Activated T-cell treated with anti-CD3 and anti-CD28 coated beads, Interleukin-2, amount 50 U/mL, for 24 hours (primary cell): Measurements from ENCODE around the gene TMEM175.

Experiments used
- DNase-seq: peaks from one replicate; pipeline ENCODE4 v3.0.0-alpha.2; 2020
- H3K27ac Mint-ChIP-seq: 2 replicates; pipeline ENCODE4 v1.8.0; 2020; ENCODE audit warnings: mild to moderate bottlenecking, mixed read lengths
- H3K27me3 Mint-ChIP-seq: 2 replicates; pipeline ENCODE4 v1.8.0; 2020; ENCODE audit warnings: mixed read lengths
- H3K36me3 Mint-ChIP-seq: 2 replicates; pipeline ENCODE4 v1.8.0; 2020; ENCODE audit warnings: low read depth, mixed read lengths
- H3K4me1 Mint-ChIP-seq: 2 replicates; pipeline ENCODE4 v1.8.0; 2020; ENCODE audit warnings: low read depth, mixed read lengths
- H3K4me3 Mint-ChIP-seq: 2 replicates; pipeline ENCODE4 v1.8.0; 2020; ENCODE audit warnings: mild to moderate bottlenecking, moderate library complexity, mixed read lengths
- H3K9me3 Mint-ChIP-seq: 2 replicates; pipeline ENCODE4 v1.8.0; 2020; ENCODE audit warnings: mixed read lengths

TMEM175 gene

GRCh38 chr4:953574-953915 lies 21.3 kb downstream of the TMEM175 start:
- Mint-ChIP-seq H3K4me3 (no peak overlapping the region), H3K27me3 (no peaks in the 10 kb centered on the region), H3K9me3 (no peaks in the 10 kb centered on the region), H3K27ac (no peak overlapping the region), H3K36me3 (peaks cover 39% of the 10 kb centered on the region), H3K4me1 (no peaks in the 10 kb centered on the region)
- peak; percentile 25 for DNase-seq

- Mint-ChIP-seq H3K36me3 (peaks cover 47% of the 10 kb centered on the region), H3K27ac (no peak overlapping the region), H3K4me1 (no peaks in the 10 kb centered on the region), H3K9me3 (no peaks in the 10 kb centered on the region), H3K27me3 (no peaks in the 10 kb centered on the region), H3K4me3 (no peak overlapping the region)
- DNase-seq, result peak; percentile 11
Observed at GRCh38 chr4:954211-955020, 22.2 kb downstream of the TMEM175 start.

- Mint-ChIP-seq H3K9me3 (no peaks in the 10 kb centered on the region), H3K27ac (no peak overlapping the region), H3K27me3 (no peaks in the 10 kb centered on the region)
Observed at GRCh38 chr4:955161-955921, 23.1 kb downstream of the TMEM175 start.

GRCh38 chr4:955931-956381 lies 23.7 kb downstream of the TMEM175 start:
- DNase-seq, result no peak
- Mint-ChIP-seq H3K4me3 (no peak overlapping the region), H3K36me3 (peaks cover 54% of the 10 kb centered on the region), H3K27me3 (no peaks in the 10 kb centered on the region), H3K27ac (no peak overlapping the region), H3K9me3 (no peaks in the 10 kb centered on the region), H3K4me1 (no peaks in the 10 kb centered on the region)

More at GRCh38 chr4:955161-955921, 23.1 kb downstream of the TMEM175 start:
- H3K4me3 Mint-ChIP-seq, result no peak overlapping the region
- DNase-seq, result no peak
- H3K36me3 Mint-ChIP-seq, result peaks cover 54% of the 10 kb centered on the region
- no peaks in the 10 kb centered on the region for H3K4me1 Mint-ChIP-seq

- Mint-ChIP-seq H3K4me3 (no peak overlapping the region), H3K27ac (no peak overlapping the region), H3K9me3 (no peaks in the 10 kb centered on the region), H3K36me3 (peaks cover 55% of the 10 kb centered on the region), H3K27me3 (no peaks in the 10 kb centered on the region), H3K4me1 (no peaks in the 10 kb centered on the region)
- no peak for DNase-seq
Observed at GRCh38 chr4:956531-957230, 24.4 kb downstream of the TMEM175 start.

GRCh38 chr4:957231-957580 lies 24.9 kb downstream of the TMEM175 start:
- Mint-ChIP-seq H3K27me3 (no peaks in the 10 kb centered on the region), H3K4me1 (no peaks in the 10 kb centered on the region), H3K27ac (no peak overlapping the region), H3K4me3 (no peak overlapping the region), H3K9me3 (no peaks in the 10 kb centered on the region), H3K36me3 (peaks cover 58% of the 10 kb centered on the region)
- DNase-seq, result no peak

- no peak overlapping the region for H3K4me3 Mint-ChIP-seq
Observed at GRCh38 chr4:957581-958313, 25.5 kb downstream of the TMEM175 start.

GRCh38 chr4:958314-958665 lies 26.0 kb downstream of the TMEM175 start:
- Mint-ChIP-seq H3K4me3 (no peak overlapping the region), H3K4me1 (no peaks in the 10 kb centered on the region), H3K27ac (no peak overlapping the region), H3K36me3 (peaks cover 58% of the 10 kb centered on the region), H3K27me3 (no peaks in the 10 kb centered on the region), H3K9me3 (no peaks in the 10 kb centered on the region)
- DNase-seq, result no peak

More at GRCh38 chr4:957581-958313, 25.5 kb downstream of the TMEM175 start:
- no peaks in the 10 kb centered on the region for H3K27me3 Mint-ChIP-seq
- H3K9me3 Mint-ChIP-seq, result no peaks in the 10 kb centered on the region
- DNase-seq, result no peak
- H3K4me1 Mint-ChIP-seq, result no peaks in the 10 kb centered on the region
- peaks cover 60% of the 10 kb centered on the region for H3K36me3 Mint-ChIP-seq
- no peak overlapping the region for H3K27ac Mint-ChIP-seq

- DNase-seq, result no peak
- no peaks in the 10 kb centered on the region for H3K9me3 Mint-ChIP-seq
- no peak overlapping the region for H3K4me3 Mint-ChIP-seq
- no peaks in the 10 kb centered on the region for H3K27me3 Mint-ChIP-seq
- no peak overlapping the region for H3K27ac Mint-ChIP-seq
- H3K36me3 Mint-ChIP-seq, result peaks cover 58% of the 10 kb centered on the region
- no peaks in the 10 kb centered on the region for H3K4me1 Mint-ChIP-seq
Observed at GRCh38 chr4:958696-959337, 26.6 kb downstream of the TMEM175 start.

- no peak for DNase-seq
- H3K27me3 Mint-ChIP-seq, result no peaks in the 10 kb centered on the region
- peaks cover 54% of the 10 kb centered on the region for H3K36me3 Mint-ChIP-seq
- no peak overlapping the region for H3K4me3 Mint-ChIP-seq
- H3K4me1 Mint-ChIP-seq, result no peaks in the 10 kb centered on the region
- no peak overlapping the region for H3K27ac Mint-ChIP-seq
- H3K9me3 Mint-ChIP-seq, result no peaks in the 10 kb centered on the region
Observed at GRCh38 chr4:959338-960139, 27.3 kb downstream of the TMEM175 start.

GRCh38 chr4:960140-960635 lies 27.9 kb downstream of the TMEM175 start:
- H3K36me3 Mint-ChIP-seq, result peaks cover 54% of the 10 kb centered on the region
- H3K27ac Mint-ChIP-seq, result no peak overlapping the region
- H3K27me3 Mint-ChIP-seq, result no peaks in the 10 kb centered on the region
- DNase-seq, result no peak
- H3K9me3 Mint-ChIP-seq, result no peaks in the 10 kb centered on the region
- H3K4me3 Mint-ChIP-seq, result no peak overlapping the region
- no peaks in the 10 kb centered on the region for H3K4me1 Mint-ChIP-seq

- Mint-ChIP-seq H3K27me3 (no peaks in the 10 kb centered on the region), H3K36me3 (peaks cover 55% of the 10 kb centered on the region), H3K4me1 (no peaks in the 10 kb centered on the region), H3K4me3 (no peak overlapping the region), H3K27ac (no peak overlapping the region), H3K9me3 (no peaks in the 10 kb centered on the region)
- no peak for DNase-seq
Observed at GRCh38 chr4:960636-961350, 28.5 kb downstream of the TMEM175 start.
